GM21367 (cell line): ENCODE data around the gene ADAM23.

Experiments used
- ATAC-seq: cut with Tn5 transposase; IDR thresholded peaks from one replicate; pipeline ENCODE4 v1.9.1; 2021; ENCODE audit not compliant: unreplicated experiment

The ADAM23 gene

GRCh38 chr2:206561962-206562361, 118.6 kb downstream of the ADAM23 start:
- ATAC-seq: no peak

GRCh38 chr2:206562375-206562774, 119.0 kb downstream of the ADAM23 start:
- no peak for ATAC-seq

GRCh38 chr2:206563374-206563773, 120.0 kb downstream of the ADAM23 start:
- ATAC-seq: no peak

DNA sequence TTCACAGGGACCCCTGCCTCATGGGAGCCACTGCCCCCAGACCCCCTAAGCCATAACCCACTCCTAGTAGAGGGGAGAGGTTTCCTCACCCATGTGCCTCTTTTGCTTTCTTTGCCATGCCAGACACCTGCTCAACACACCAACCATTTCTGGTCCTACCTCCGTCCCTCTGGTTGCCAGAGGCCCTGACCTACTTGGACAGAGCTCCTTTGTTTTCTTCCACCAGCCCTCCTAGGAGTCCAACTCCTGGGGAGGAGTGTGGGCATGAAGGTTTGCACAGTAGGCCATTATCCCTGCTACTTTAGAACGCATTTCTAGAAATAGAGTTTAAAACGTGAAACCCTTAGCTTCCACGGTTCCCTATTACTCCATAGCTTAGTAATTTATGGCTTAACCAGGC, 122.3 kb downstream of the ADAM23 start:
- ATAC-seq: no peak

DNA sequence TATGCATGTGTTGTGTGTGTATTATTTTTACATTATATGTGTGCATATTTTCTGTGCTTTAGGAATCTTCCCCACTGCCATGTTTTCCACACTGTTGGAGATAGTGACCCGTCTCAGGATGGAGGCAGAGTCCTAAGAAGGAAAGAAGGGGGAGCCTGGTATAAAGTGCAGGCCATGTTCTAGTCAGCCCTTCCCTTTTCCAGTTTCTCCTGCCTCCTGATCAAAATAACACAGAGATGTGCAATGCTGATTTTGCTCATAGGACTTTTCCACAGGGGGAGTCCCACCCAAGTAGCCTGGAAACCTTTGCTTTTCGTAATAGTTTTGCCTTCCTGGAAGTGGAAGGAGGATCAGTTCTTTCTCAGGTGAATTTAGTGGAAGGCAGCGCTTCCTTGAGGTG, 126.1 kb downstream of the ADAM23 start:
- no peak for ATAC-seq

- ATAC-seq: no peak
These were observed 126.9 kb downstream of the ADAM23 start for GRCh38 chr2:206570199-206570598.

- no peak for ATAC-seq
These were observed 129.4 kb downstream of the ADAM23 start for GRCh38 chr2:206572725-206573124.

GRCh38 chr2:206573793-206574192, 130.5 kb downstream of the ADAM23 start:
- ATAC-seq: no peak

- ATAC-seq: no peak
These were observed 141.2 kb downstream of the ADAM23 start for GRCh38 chr2:206584323-206585116.

DNA sequence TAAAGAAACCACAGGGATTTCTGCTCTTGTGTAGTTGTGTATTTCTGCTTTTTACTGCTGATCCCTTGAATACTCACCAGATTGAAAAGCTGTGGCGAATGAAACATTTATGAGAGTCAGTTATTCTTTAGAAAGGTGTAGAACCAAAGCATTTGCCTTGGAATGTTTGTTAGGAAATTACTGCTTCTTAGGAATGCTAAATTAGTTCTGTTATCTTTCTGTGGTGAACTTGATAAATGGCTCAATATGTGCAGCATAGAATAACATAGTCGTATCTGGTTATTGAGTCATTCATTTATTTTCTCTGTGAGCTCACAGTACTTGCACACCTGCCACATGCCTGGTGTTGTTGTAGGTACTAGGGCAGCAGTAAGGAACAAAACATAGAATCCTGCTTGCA, 142.0 kb downstream of the ADAM23 start:
- ATAC-seq: no peak

GRCh38 chr2:206586609-206587008, 143.3 kb downstream of the ADAM23 start:
- ATAC-seq: no peak

GRCh38 chr2:206597717-206598218, 154.4 kb downstream of the ADAM23 start:
- no peak for ATAC-seq

- no peak for ATAC-seq
These were observed 159.9 kb downstream of the ADAM23 start for GRCh38 chr2:206603243-206603642.

DNA sequence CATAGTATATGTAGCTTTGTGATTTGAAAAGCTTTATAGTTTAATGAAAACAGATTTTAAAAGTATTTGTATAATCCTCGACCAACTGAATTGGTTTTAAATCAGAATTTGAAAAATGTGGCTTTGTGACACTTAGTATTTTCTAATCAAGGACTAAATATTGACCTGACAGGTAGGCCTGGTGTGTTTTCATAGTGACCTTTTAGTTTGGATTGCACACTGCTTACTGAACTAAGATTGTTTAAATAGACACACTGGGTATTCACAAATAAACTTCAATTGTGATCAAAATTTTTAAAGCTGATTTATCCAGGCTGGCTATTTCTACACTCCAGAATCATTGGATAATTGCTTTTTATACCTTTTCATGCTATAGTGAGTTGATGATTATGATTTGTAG, 167.1 kb downstream of the ADAM23 start:
- no peak for ATAC-seq

DNA sequence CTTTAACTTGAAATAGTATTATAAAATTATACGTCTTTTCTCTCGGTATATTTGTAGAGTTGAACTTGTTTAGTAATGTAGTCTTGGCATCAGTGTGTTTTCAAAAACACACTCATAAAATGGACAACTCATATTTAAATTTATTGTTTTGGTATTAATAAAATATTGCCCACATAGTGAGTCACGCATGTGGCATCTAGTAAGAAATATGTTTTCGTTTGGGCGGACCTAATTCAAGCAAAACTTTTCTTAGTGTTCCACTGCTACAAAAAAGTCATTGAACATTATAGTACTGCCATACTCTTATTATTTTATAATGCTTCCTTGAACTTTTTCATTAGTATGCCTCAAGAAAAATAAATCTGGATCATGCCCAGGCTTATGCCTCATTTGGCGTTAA, 167.9 kb downstream of the ADAM23 start:
- no peak for ATAC-seq

- no peak for ATAC-seq
These were observed 168.4 kb downstream of the ADAM23 start for GRCh38 chr2:206611736-206612135.

GRCh38 chr2:206614811-206615210, 171.5 kb downstream of the ADAM23 start:
- ATAC-seq: no peak

DNA sequence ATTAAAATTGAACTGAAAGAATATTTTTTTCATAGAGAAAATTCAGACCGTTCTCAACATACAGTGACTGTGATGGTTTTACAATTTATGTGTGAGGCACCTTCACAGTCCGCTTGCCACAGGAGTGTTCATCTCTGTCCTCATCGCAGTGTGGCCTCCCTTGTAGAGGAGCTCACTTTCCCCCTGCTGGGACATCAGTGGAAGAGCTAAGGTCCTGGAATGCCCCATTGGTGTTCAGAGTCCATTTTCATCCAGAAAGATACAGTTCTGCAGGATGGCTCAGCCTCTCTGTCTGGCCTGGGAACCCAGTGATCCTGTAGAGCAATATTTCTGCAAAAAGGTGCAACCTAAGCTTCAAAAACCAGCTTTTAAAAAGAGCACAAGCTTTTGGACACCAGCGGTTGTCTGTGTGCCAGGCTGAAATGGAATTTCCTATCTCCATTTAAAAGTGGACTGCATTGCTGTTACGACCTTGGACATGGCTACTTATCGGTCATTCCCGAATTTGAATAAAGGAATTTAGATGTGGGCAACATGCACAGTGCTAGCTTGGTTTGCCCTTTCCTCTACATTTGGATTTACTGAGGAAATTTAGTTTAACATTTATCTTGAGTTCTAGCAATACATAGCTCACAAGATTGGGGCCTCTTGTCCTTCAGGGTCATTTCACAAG, 172.2 kb downstream of the ADAM23 start:
- ATAC-seq: no peak

- ATAC-seq: no peak
These were observed 172.8 kb downstream of the ADAM23 start for GRCh38 chr2:206616151-206616550.

GRCh38 chr2:206619011-206619410, 175.7 kb downstream of the ADAM23 start:
- ATAC-seq: no peak

- no peak for ATAC-seq
These were observed 182.8 kb downstream of the ADAM23 start for GRCh38 chr2:206626108-206626507.

DNA sequence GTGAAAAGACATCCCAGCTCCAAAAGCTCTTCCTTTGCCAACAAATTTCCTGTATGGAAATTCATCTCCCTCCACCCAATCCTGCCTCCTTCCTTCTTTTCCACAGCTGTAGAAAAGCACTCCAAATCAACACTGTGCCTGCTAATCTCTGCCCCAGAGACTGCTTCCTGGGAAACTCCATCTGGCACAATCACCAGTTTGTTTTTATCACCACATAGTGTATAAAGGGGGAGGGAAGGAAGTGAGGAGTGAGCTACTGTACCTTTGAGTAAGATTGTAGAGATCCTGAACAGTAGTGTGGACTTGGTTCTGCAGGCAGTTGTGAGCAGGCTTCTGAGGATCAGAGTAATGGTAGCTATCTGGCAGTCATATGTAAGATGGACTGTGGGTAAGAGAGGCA, 184.3 kb downstream of the ADAM23 start:
- no peak for ATAC-seq
